Fibroblast of skin of scalp (primary cell): ENCODE results near the gene TMEM198.

Experiments used
- DNase-seq: peaks from one replicate; pipeline ENCODE4 v3.0.0-alpha.2; 2013

The TMEM198 gene

GRCh38 chr2:219526320-219527075, 17.3 kb upstream of the TMEM198 start:
- no peak for DNase-seq

GRCh38 chr2:219527076-219527394, 16.8 kb upstream of the TMEM198 start:
- DNase-seq: no peak

GRCh38 chr2:219527472-219527871, 16.4 kb upstream of the TMEM198 start:
- DNase-seq: no peak

GRCh38 chr2:219530048-219530963, 13.5 kb upstream of the TMEM198 start:
- DNase-seq: peak; percentile 86

GRCh38 chr2:219531639-219532377, 12.0 kb upstream of the TMEM198 start:
- DNase-seq: no peak

GRCh38 chr2:219532378-219532649, 11.5 kb upstream of the TMEM198 start:
- no peak for DNase-seq

GRCh38 chr2:219533930-219534661, 9.7 kb upstream of the TMEM198 start:
- DNase-seq: no peak

- no peak for DNase-seq
These were observed 7.4 kb upstream of the TMEM198 start for GRCh38 chr2:219536425-219536824.

GRCh38 chr2:219536967-219537366, 6.9 kb upstream of the TMEM198 start:
- no peak for DNase-seq

- no peak for DNase-seq
These were observed 6.0 kb upstream of the TMEM198 start for GRCh38 chr2:219537657-219538488.

- DNase-seq: peak; percentile 61
These were observed 5.3 kb upstream of the TMEM198 start for GRCh38 chr2:219538504-219538951.

- DNase-seq: no peak
These were observed 4.7 kb upstream of the TMEM198 start for GRCh38 chr2:219538956-219539788.

- no peak for DNase-seq
These were observed 3.7 kb upstream of the TMEM198 start for GRCh38 chr2:219539926-219540678.

- DNase-seq: no peak
These were observed 2.9 kb upstream of the TMEM198 start for GRCh38 chr2:219540784-219541504.

- DNase-seq: peak; percentile 61
These were observed 2.1 kb upstream of the TMEM198 start for GRCh38 chr2:219541611-219542180.

- peak; percentile 14 for DNase-seq
These were observed 765 bp upstream of the TMEM198 start for GRCh38 chr2:219542931-219543595.

- DNase-seq: no peak
These were observed 739 bp downstream of the TMEM198 start for GRCh38 chr2:219544567-219544966.

- no peak for DNase-seq
These were observed 1.6 kb downstream of the TMEM198 start for GRCh38 chr2:219545295-219545942.
